Thyroid gland (tissue), 4 donors: ENCODE results near the gene L1TD1. TPM values are rescaled to one million over a fixed set of nuclear protein-coding genes. Genes with fewer than 3 reads are reported as not detected.
"Not testable (repeated sequence)": the region's sequence is repeated elsewhere in the genome, so short reads cannot be mapped to it uniquely, and the experiment has no call there.

Source experiments
- DNase-seq, 2 donors: peaks; one replicate each; pipeline ENCODE4 v3.0.0-alpha.2; 2019
- H3K27ac ChIP-seq, 3 donors: fragments of 200-600 bp; sonication (generic); 1 replicate in 2 of 3; 2 replicates in 1 of 3; pipeline ENCODE4 v1.5.1; 2016 to 2019; ENCODE audit warnings: mild to moderate bottlenecking in 1 of 3, moderate library complexity in 1 of 3
- H3K27me3 ChIP-seq: fragments of 200-600 bp; sonication (generic); one replicate; pipeline ENCODE4 v1.5.1; 2019
- H3K36me3 ChIP-seq, 2 donors: fragments of 200-600 bp; sonication (generic); one replicate each; pipeline ENCODE4 v1.5.1; 2016 to 2019
- H3K4me1 ChIP-seq, 2 donors: fragments of 200-600 bp; sonication (generic); one replicate each; pipeline ENCODE4 v1.5.1; 2017 to 2019
- H3K4me3 ChIP-seq, 3 donors: fragments of 200-600 bp; sonication (generic); replicated peaks in 1 of 3; 1 replicate in 2 of 3; 2 replicates in 1 of 3; pipeline ENCODE4 v1.5.1; 2016; ENCODE audit warnings: mild to moderate bottlenecking in 1 of 3
- H3K9me3 ChIP-seq: fragments of 200-600 bp; sonication (generic); one replicate; pipeline ENCODE4 v1.5.1; 2017
- CTCF ChIP-seq, 6 experiments: fragments of 200-600 bp in 3 of 6; fragments of 450-650 bp in 3 of 6; sonication (generic) in 3 of 6; IDR thresholded peaks; one replicate each; pipeline ENCODE4 v1.5.1; 2016 to 2019; ENCODE audit warnings: antibody characterized with exemption in 6 of 6, mild to moderate bottlenecking in 2 of 6, inconsistent platforms in 1 of 6, moderate library complexity in 1 of 6
- POLR2A ChIP-seq, 2 donors: fragments of 450-650 bp; IDR thresholded peaks; one replicate each; pipeline ENCODE4 v1.6.1; 2017; ENCODE audit warnings: antibody characterized with exemption in 2 of 2, mild to moderate bottlenecking in 2 of 2, moderate library complexity in 1 of 2
- WGBS, 2 donors: methylation state at CpG; one replicate each; pipeline ENCODE4 v1.1.5; 2017; 5-methylcytosine and 5-hydroxymethylcytosine counted together
- intact Hi-C: fragments of 100-400 bp; cut with DNase I; formaldehyde crosslinking; loops from one replicate; pipeline ENCODE4 v1.15.1; 2023
- total RNA-seq, 4 donors: library from RNA; depleted of rRNA; stranded (reverse); fragments of >200 nt; gene quantifications; one replicate each; pipeline ENCODE4 v1.2.3, GENCODE V29; 2016

L1TD1 gene
- total RNA-seq, 4 donors from 2014 or later: 0.11 to 1.1 (median 0.60) TPM

DNA sequence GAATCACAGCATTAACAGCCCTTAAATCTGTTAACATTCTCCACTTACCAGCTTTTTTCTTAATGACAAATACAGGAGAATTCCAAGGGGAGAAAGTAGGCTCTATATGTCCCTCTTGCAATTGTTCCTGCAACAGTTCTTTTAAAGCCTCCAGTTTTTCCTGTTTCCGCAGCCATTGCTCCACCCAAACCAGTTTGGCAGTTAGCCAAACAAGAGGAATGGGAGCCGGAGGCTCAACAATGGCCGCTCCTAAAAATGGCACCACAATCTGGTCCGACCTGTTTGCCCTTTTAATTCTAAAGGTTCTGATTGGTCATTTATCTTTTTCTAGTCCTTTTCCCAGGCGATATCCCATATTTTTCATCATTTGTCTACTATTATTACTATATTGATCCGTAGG is 14.0 kb upstream of the L1TD1 start:
- Histone ChIP-seq H3K4me1 (no peaks in the 10 kb centered on the region), H3K36me3 (no peaks in the 10 kb centered on the region), H3K27me3 (no peaks in the 10 kb centered on the region), H3K9me3 (no peaks in the 10 kb centered on the region), H3K27ac (no peak overlapping the region), H3K4me3 (no peak overlapping the region)
- no peak for DNase-seq
- WGBS, 2 donors: 46 to 48% methylated on average over 6 of the region's 6 CpGs
- no peak for TF ChIP-seq POLR2A (IDR thresholded peaks at IDR 0.05)
- TF ChIP-seq CTCF (IDR thresholded peaks at IDR 0.05): no peak
- intact Hi-C loops: no loop called here

GRCh38 chr1:62181532-62181931 is 13.1 kb upstream of the L1TD1 start:
- Histone ChIP-seq H3K4me3 (no peak overlapping the region), H3K27me3 (no peaks in the 10 kb centered on the region), H3K9me3 (no peaks in the 10 kb centered on the region), H3K27ac (no peak overlapping the region), H3K4me1 (no peaks in the 10 kb centered on the region), H3K36me3 (no peaks in the 10 kb centered on the region)
- no peak for DNase-seq
- TF ChIP-seq CTCF (IDR thresholded peaks at IDR 0.05) (no peak), POLR2A (IDR thresholded peaks at IDR 0.05) (no peak)
- WGBS, 2 donors: 76 to 77% methylated on average over 7 of the region's 7 CpGs
- intact Hi-C loops: no loop called here

DNA sequence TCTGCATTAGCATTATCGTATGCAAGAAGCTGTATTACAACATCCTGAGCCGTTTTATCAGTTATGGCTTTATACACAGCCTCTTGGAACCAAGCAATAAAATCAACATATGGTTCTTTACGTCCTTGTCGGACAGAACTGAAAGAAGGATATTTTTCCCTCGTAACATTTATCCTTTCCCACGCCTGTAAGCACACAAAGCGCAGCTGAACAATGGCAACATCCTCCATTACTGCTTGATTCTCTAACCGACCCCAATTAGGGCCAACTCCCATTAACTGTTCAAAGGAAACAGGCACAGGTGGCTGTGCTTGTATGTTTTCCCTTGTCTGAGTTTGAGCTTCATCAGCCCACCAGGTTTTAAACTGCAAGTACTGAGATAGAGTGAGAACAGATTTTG is 12.5 kb upstream of the L1TD1 start:
- H3K9me3 ChIP-seq, DNase-seq, intact Hi-C loops, H3K4me3 ChIP-seq, H3K27me3 ChIP-seq, H3K4me1 ChIP-seq, H3K27ac ChIP-seq, H3K36me3 ChIP-seq: not testable (repeated sequence)
- 82 to 87% methylated on average over 8 of the region's 8 CpGs for WGBS, 2 donors

DNA sequence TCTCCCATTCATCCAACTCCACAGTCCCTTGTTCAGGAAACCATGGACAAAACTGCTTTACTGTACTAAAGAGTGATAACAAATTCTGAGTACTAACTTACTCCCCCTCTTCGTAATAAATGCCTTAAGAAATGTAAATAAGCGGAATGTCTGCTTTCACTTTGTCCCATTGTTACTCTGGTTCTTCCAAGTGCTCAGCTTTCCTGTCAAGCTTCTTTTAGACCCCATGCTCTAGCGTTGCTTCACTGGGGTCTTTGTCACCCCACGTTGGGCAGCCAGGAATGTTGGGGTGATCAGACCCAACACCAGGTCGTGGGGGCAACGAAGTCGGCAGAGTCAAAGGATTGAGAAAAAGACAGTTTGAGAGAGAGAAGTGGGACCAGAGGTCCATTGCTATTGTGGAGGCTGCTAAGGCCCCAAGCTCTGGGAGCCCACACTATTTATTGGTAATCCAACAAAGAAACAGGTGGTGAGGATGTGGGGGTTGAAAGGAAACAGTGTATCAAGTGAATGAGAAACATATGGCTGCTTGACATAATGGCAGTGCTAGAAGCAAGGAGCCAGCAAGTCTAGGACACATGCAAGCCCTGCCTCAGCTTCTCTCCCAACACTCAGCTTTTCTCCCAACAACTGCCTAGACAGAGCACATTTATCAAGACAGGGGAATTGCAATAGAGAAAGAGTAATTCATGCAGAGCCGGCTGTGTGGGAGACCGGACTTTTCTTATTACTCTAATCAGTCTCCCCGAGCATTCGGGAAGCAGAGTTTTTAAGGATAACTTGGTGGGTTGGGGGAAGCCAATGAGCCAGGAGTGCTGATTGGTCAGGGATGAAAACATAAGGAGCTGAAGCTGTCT is 11.3 kb upstream of the L1TD1 start:
- intact Hi-C loops, H3K36me3 ChIP-seq, H3K9me3 ChIP-seq, H3K4me1 ChIP-seq, DNase-seq, H3K27ac ChIP-seq, H3K27me3 ChIP-seq, H3K4me3 ChIP-seq: not testable (repeated sequence)
- 74 to 77% methylated on average over 11 of the region's 11 CpGs for WGBS, 2 donors

DNA sequence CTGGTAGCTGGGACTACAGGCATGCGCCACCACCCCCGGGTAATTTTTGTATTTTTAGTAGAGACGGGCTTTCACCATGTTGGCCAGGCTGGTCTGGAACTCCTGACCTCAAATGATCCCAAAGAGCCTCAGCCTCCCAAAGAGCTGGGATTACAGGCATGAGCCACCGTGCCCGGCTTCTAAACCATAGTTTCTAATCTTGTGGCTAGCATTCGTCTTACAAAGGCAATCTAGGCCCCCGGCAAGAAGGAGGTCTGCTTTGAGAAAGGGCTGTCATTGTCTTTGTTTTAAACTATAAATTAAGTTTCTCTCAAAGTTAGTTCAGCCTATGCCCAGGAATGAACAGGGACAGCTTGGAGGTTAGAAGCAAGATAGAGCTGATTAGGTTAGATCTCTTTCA is 10.3 kb upstream of the L1TD1 start:
- Histone ChIP-seq H3K36me3 (no peaks in the 10 kb centered on the region), H3K4me1 (no peaks in the 10 kb centered on the region), H3K27me3 (no peaks in the 10 kb centered on the region), H3K27ac (no peak overlapping the region), H3K9me3 (no peaks in the 10 kb centered on the region), H3K4me3 (no peak overlapping the region)
- WGBS, 2 donors: 84 to 86% methylated on average over 7 of the region's 7 CpGs
- intact Hi-C loops: no loop called here
- no peak for DNase-seq
- TF ChIP-seq CTCF (IDR thresholded peaks at IDR 0.05): no peak
- TF ChIP-seq POLR2A (IDR thresholded peaks at IDR 0.05): no peak

DNA sequence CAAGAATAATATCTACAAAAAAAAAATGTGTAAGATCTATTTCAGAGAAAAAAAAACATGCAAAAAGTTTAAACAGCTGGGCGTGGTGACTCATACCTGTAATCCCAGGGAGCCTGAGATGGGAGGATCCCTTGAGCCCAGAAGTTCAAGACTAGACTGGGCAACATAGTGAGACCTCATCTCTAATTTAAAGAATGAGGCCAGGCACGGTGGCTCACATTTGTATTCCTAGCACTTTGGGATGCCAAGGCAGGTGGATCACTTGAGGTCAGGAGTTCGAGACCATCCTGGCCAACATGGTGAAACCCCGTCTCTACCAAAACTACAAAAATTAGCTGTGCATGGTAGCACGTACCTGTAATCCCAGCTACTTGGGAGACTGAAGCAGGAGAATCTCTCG is 9.4 kb upstream of the L1TD1 start:
- WGBS, 2 donors: 88 to 97% methylated on average over 6 of the region's 6 CpGs
- H3K27me3 ChIP-seq, H3K36me3 ChIP-seq, H3K4me3 ChIP-seq, H3K27ac ChIP-seq, DNase-seq, intact Hi-C loops, H3K9me3 ChIP-seq, H3K4me1 ChIP-seq: not testable (repeated sequence)
